ENCODE results near the gene RIC1.
"Not testable (repeated sequence)": the region's sequence is repeated elsewhere in the genome, so short reads cannot be mapped to it uniquely, and the experiment has no call there.

The RIC1 gene

GRCh38 chr9:5624655-5625054 is 4.3 kb upstream of the RIC1 start:
- DNase-seq (ENCODE audit: low read depth): no peak

- DNase-seq (ENCODE audit: low read depth): no peak
These were observed 1.9 kb upstream of the RIC1 start for GRCh38 chr9:5626727-5627634.

DNA sequence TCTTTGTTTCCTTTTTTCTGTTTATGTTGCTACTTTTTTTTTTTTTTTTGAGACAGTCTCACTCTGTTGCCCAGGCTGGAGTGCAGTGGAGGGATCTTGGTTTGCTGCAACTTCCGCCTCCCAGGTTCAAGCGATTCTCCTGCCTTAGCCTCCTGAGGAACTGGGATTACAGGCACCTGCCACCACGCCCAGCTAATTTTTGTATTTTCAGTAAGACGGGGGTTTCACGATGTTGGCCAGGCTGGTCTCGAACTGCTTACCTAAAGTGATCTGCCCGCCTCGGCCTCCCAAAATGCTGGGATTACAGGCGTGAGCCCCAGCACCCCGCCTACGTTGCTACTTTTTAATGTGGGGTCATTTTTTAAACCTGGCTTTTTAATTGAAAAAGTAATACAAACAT is 1.2 kb upstream of the RIC1 start:
- DNase-seq (ENCODE audit: low read depth): not testable (repeated sequence)

DNA sequence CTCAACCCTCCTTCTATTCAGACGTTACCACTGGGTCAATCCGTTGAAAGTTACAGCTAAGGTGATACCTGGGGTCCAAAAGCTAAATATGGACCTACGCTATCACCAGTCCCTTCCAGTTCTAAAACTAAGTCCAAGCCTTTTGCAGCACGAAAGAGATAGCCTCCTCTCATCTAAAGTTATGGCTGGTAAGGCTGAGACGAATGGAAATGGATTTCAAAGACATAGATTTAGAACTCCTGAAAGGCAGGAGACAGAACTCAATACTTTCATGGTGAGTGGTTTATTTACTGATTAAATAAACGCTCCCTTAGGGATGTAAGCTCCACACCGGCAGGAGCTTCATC is 751 bp upstream of the RIC1 start:
- DNase-seq (ENCODE audit: low read depth): no peak

DNA sequence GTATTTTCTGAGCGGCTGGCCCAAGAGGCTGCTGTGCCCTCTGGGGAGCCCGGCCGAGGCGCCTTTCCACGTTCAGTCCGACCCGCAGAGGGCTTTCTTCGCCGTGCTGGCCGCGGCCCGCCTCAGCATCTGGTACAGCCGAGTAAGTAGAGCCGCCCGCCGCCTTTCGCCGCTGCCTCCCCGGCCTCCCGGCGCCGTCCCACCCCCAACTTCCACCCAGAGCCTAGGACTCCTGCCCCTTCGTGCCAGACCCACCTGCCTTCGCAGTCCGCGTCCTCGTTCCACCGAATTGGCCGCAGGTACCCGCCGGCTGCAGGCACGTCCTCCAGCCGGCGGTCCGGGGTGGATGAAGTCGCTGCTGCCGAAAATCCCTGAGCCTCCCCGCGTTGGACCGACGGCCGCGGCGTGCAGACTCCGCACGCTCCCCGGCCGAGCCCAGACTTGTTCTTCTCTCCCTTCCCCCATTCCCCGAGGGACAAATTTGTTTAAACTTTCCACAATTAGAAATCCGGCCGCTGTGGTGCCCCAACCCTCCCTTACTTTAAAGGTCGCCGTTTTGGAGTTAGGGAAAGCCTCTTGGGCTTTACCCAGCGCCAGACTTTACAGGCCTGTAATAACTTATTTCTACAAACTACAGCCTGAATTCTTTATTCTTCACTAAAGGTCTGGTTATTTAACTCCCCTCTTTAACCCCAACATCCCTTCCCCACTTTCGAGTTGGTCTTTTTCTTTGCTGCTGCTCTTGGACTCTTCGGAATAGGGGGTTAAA is 589 bp downstream of the RIC1 start:
- peak; percentile 22 for DNase-seq (ENCODE audit: low read depth)

DNA sequence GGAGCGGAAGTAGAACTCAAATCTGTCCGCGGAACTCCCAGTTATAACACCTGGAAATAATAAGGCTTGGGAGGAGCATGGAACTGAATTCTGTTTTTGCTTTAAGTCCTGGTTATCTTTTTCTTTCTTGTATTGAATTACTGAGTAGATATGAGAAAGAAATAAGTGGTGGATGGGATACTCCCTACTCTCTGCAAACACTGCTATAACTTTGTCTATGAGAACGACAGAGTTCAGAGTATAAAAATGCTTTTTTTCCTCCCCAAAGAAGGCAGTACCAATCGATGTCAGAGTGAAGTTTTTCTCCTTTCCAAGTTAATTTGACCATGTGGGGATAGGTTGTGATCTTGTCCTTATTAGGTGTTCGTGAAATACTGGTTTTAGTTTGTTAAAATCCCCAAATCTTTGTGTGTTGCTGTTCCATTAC is 1.2 kb downstream of the RIC1 start:
- no peak for DNase-seq (ENCODE audit: low read depth)

- DNase-seq (ENCODE audit: low read depth): no peak
These were observed 2.1 kb downstream of the RIC1 start for GRCh38 chr9:5631026-5631425.

DNA sequence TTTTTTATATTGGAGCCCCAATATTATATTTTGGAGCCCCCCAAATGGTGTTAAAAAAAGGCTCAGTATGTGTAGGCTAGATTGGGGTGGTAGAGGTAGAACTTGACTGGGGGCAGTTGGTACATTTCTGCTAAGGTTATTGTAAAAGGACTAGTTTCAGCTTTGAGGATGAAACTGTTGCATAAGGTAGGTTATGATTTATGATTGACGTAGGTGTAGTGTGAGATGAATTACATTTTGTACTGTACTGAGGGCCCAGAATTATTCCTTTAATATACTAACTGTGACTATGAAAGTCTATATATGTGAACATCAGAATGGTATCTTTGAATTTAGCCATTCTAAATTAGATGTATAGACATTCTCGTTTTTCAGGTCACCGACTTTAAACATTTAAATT is 3.6 kb downstream of the RIC1 start:
- DNase-seq (ENCODE audit: low read depth): no peak

- no peak for DNase-seq (ENCODE audit: low read depth)
These were observed 4.3 kb downstream of the RIC1 start for GRCh38 chr9:5633243-5633642.

GRCh38 chr9:5635390-5635789 is 6.5 kb downstream of the RIC1 start:
- DNase-seq (ENCODE audit: low read depth): no peak

- no peak for DNase-seq (ENCODE audit: low read depth)
These were observed 10.9 kb downstream of the RIC1 start for GRCh38 chr9:5639816-5640215.

- DNase-seq (ENCODE audit: low read depth): no peak
These were observed 13.3 kb downstream of the RIC1 start for GRCh38 chr9:5642170-5642569.

DNA sequence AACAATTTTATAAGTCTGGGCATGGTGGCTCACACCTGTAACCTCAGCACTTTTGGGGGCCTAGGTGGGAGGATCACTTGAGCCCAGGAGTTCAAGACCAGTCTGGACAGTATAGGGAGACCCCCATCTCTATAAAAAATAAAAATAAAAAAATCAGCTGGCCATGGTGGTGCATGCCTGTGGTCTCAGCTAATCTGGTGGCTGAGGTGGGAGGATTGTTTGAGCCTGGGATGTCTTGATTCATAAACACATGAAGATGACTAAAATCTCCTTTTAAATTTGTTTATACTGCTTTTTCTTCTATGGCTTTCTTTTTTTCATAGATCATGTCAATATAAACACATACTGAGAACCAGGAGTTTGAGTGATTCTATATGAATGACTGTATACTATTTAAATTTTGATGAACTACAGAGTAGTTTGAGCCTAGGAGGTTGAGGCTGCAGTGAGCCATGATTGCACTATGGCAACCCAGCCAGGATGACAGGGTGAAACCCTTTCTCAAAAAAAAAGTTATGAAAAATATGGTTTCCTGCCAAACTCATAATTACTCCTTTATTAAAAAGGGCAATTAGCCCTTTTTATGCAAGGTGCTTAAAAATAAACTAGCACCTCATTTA is 14.2 kb downstream of the RIC1 start:
- DNase-seq (ENCODE audit: low read depth): no peak

- no peak for DNase-seq (ENCODE audit: low read depth)
These were observed 15.6 kb downstream of the RIC1 start for GRCh38 chr9:5644501-5644900.

GRCh38 chr9:5646116-5646515 is 17.2 kb downstream of the RIC1 start:
- no peak for DNase-seq (ENCODE audit: low read depth)

DNA sequence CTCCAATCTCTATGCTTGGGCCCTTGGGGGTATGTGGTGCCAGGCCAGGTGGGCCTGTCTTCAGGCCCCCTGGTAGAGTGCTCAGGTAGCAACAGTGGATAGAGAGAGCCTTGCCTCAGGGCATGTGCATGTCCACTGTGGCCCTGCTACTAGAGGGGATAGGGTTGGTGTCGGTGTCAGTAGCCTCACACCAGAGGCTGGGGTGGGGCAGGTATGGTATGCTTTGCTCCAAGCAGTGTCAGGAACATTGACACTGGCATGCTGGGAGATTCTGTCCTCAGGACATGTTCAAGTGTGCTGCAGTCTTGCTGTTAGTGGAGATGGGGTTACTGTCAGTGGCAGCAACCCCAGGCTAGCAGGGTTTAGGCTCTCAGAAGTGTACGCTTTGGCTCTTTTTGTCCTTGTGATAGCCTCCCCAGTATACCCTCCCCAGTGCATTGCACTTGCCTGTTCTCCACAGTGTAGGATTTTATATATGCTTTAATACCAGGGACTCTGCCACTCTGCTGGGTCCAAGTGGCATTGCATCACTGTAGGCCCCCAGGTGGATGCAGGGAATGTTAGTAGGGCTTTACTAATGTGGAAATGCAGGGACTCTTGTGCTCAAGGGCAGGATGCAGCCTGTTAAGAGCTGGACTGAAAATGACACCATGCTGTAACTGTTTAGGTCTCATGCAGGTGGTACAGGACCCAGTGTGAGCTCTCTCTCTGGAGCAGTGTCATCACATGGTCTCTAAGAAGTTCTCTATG is 21.6 kb downstream of the RIC1 start:
- DNase-seq (ENCODE audit: low read depth): no peak

DNA sequence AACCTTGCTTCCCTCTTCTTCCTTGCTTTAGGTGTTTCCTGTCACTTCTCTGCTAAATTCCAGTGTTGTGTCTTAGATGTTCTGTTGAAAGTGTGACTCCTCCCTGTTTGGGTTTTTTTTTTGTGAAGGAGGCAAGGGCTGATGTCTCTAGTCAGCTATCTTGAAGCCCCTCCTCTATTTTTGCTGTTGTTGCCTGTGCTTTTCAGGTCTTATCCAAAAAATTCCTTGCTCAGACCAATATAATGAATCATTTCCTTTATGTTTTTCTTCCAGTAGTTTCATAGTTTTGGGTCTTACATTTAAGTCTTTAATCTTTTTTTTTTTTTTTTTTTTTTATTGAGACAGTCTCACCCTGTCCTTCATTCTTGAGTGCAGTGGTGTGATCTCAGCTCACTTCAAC is 22.3 kb downstream of the RIC1 start:
- no peak for DNase-seq (ENCODE audit: low read depth)

GRCh38 chr9:5652821-5653220 is 23.9 kb downstream of the RIC1 start:
- DNase-seq (ENCODE audit: low read depth): no peak

GRCh38 chr9:5662804-5663203 is 33.9 kb downstream of the RIC1 start:
- not testable (repeated sequence) for DNase-seq (ENCODE audit: low read depth)

- no peak for DNase-seq (ENCODE audit: low read depth)
These were observed 36.2 kb downstream of the RIC1 start for GRCh38 chr9:5665059-5665458.

DNA sequence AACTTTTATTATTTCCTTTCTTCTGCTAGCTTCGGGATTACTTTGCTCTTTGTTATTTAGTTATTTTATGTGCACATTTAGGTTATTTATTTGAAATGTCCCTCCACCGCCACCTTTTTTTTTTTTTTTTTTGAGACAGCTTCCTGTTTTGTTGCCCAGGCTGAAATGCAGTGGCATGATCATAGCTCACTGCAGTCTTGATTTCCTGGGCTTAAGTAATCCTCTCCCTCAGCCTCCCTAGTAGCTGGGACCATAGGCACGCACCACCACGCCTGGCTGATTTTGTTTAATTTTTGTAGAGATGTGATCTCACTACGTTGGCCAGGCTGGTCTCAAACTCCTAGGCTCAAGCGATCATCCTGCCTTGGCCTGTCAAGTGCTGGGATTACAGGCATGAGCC is 38.5 kb downstream of the RIC1 start:
- DNase-seq (ENCODE audit: low read depth): no peak

DNA sequence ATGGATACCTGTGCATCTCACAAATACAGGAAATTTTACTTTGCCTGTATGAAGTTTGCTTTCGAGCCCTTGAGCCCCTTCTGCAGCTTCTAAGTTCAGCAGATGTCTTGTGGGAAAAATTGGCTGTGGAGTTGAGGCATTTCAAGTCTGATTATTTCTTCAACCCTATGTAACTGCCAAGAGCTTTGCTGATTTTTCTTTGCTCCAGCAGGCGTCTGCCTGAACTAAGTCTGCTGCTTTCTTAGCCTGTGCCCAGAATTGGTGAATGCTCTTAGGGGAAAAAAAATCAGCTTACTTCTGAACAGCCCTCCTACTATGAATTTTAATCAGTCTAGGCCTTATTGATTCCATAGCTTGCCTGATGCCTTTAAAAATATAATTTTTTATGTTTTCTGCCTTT is 41.2 kb downstream of the RIC1 start:
- no peak for DNase-seq (ENCODE audit: low read depth)

Measured in stimulated activated CD8-positive, alpha-beta memory T cell treated with anti-CD3 and anti-CD28 coated beads, Interleukin-4, amount 100 ng/mL, for 24 hours (primary cell).